NCI-H226 (cell line): Measurements from ENCODE around the gene MBD2.
"Not testable (repeated sequence)": the region's sequence is repeated elsewhere in the genome, so short reads cannot be mapped to it uniquely, and the experiment has no call there.

Experiments used
- DNase-seq: peaks from one replicate; pipeline ENCODE4 v3.0.0-alpha.2; 2015

The MBD2 gene

GRCh38 chr18:54235871-54236270, 11.4 kb upstream of the MBD2 start:
- DNase-seq, result no peak

GRCh38 chr18:54233747-54234146, 9.3 kb upstream of the MBD2 start:
- no peak for DNase-seq

- no peak for DNase-seq
Observed at GRCh38 chr18:54233228-54233625, 8.8 kb upstream of the MBD2 start.

GRCh38 chr18:54232485-54233227, 8.2 kb upstream of the MBD2 start:
- DNase-seq, result no peak

- DNase-seq, result no peak
Observed at GRCh38 chr18:54229421-54230059, 5.1 kb upstream of the MBD2 start.

GRCh38 chr18:54228364-54228763, 3.9 kb upstream of the MBD2 start:
- no peak for DNase-seq

- peak; percentile 59 for DNase-seq
Observed at GRCh38 chr18:54223568-54224241, 764 bp downstream of the MBD2 start.

GRCh38 chr18:54222922-54223567, 1.4 kb downstream of the MBD2 start:
- no peak for DNase-seq

- no peak for DNase-seq
Observed at GRCh38 chr18:54220406-54220805, 4.1 kb downstream of the MBD2 start.

GRCh38 chr18:54218803-54219202, 5.7 kb downstream of the MBD2 start:
- DNase-seq, result not testable (repeated sequence)

- no peak for DNase-seq
Observed at GRCh38 chr18:54218299-54218698, 6.2 kb downstream of the MBD2 start.

GRCh38 chr18:54217624-54218023, 6.8 kb downstream of the MBD2 start:
- DNase-seq, result no peak

- DNase-seq, result no peak
Observed at GRCh38 chr18:54215069-54215468, 9.4 kb downstream of the MBD2 start.

- no peak for DNase-seq
Observed at GRCh38 chr18:54210463-54210862, 14.0 kb downstream of the MBD2 start.

GRCh38 chr18:54209471-54210180, 14.8 kb downstream of the MBD2 start:
- peak; percentile 9 for DNase-seq

- DNase-seq, result no peak
Observed at GRCh38 chr18:54206447-54206846, 18.0 kb downstream of the MBD2 start.

GRCh38 chr18:54205959-54206358, 18.5 kb downstream of the MBD2 start:
- no peak for DNase-seq

GRCh38 chr18:54205448-54205847, 19.0 kb downstream of the MBD2 start:
- DNase-seq, result not testable (repeated sequence)

- DNase-seq, result no peak
Observed at GRCh38 chr18:54204883-54205282, 19.6 kb downstream of the MBD2 start.

- DNase-seq, result no peak
Observed at GRCh38 chr18:54203914-54204313, 20.6 kb downstream of the MBD2 start.

- DNase-seq, result no peak
Observed at GRCh38 chr18:54202851-54203250, 21.6 kb downstream of the MBD2 start.

- no peak for DNase-seq
Observed at GRCh38 chr18:54197747-54198411, 26.6 kb downstream of the MBD2 start.
